Nephron progenitor cell (in vitro differentiated cells): Measurements from ENCODE around the gene DYNC1LI1.

Experiments
- DNase-seq: peaks from one replicate; pipeline ENCODE4 v3.0.0; 2021
- H3K27ac Mint-ChIP-seq: 2 replicates; pipeline ENCODE4 v1.8.0; 2021; ENCODE audit warnings: mild to moderate bottlenecking, moderate library complexity, mixed read lengths
- H3K27me3 Mint-ChIP-seq: 2 replicates; pipeline ENCODE4 v1.8.0; 2021; ENCODE audit warnings: mild to moderate bottlenecking, low read depth, mixed read lengths; ENCODE audit not compliant: poor library complexity
- H3K36me3 Mint-ChIP-seq: 2 replicates; pipeline ENCODE4 v1.8.0; 2021; ENCODE audit warnings: low read depth, mixed read lengths
- H3K4me1 Mint-ChIP-seq: 2 replicates; pipeline ENCODE4 v1.8.0; 2021; ENCODE audit warnings: mixed read lengths
- H3K4me3 Mint-ChIP-seq: 2 replicates; pipeline ENCODE4 v1.8.0; 2021; ENCODE audit warnings: mild to moderate bottlenecking, moderate library complexity, mixed read lengths
- H3K9me3 Mint-ChIP-seq: 2 replicates; pipeline ENCODE4 v1.8.0; 2021; ENCODE audit warnings: mild to moderate bottlenecking, moderate library complexity, mixed read lengths
- CTCF ChIP-seq: fragments of 200-600 bp; sonication (generic); IDR thresholded peaks from 2 replicates; pipeline ENCODE4 v1.5.0; 2021; ENCODE audit warnings: antibody characterized with exemption

Gene DYNC1LI1

GRCh38 chr3:32568953-32569352 is 1.7 kb downstream of the DYNC1LI1 start:
- Mint-ChIP-seq H3K27ac (no peak overlapping the region), H3K4me3 (peak overlapping the region; percentile 89), H3K4me1 (peaks cover 30% of the 10 kb centered on the region), H3K27me3 (no peaks in the 10 kb centered on the region), H3K9me3 (no peaks in the 10 kb centered on the region), H3K36me3 (peaks cover 16% of the 10 kb centered on the region)
- no peak for TF ChIP-seq CTCF
- DNase-seq, result no peak

- Mint-ChIP-seq H3K4me1 (peaks cover 16% of the 10 kb centered on the region), H3K4me3 (no peak overlapping the region), H3K36me3 (peaks cover 34% of the 10 kb centered on the region), H3K9me3 (no peaks in the 10 kb centered on the region), H3K27me3 (no peaks in the 10 kb centered on the region), H3K27ac (no peak overlapping the region)
- no peak for DNase-seq
- no peak for TF ChIP-seq CTCF
Measured at GRCh38 chr3:32564195-32564594, 6.5 kb downstream of the DYNC1LI1 start.

GRCh38 chr3:32562640-32563039 is 8.0 kb downstream of the DYNC1LI1 start:
- Mint-ChIP-seq H3K4me3 (no peak overlapping the region), H3K4me1 (peaks cover 6% of the 10 kb centered on the region), H3K9me3 (no peaks in the 10 kb centered on the region), H3K27ac (peak overlapping the region; percentile 3), H3K27me3 (no peaks in the 10 kb centered on the region), H3K36me3 (peaks cover 34% of the 10 kb centered on the region)
- no peak for DNase-seq
- no peak for TF ChIP-seq CTCF

- DNase-seq, result no peak
- Mint-ChIP-seq H3K27ac (no peak overlapping the region), H3K4me3 (no peak overlapping the region), H3K9me3 (no peaks in the 10 kb centered on the region), H3K36me3 (peaks cover 13% of the 10 kb centered on the region), H3K27me3 (no peaks in the 10 kb centered on the region), H3K4me1 (no peaks in the 10 kb centered on the region)
- TF ChIP-seq CTCF, result no peak
Measured at GRCh38 chr3:32557640-32558352, 12.9 kb downstream of the DYNC1LI1 start.

GRCh38 chr3:32556332-32556731 is 14.3 kb downstream of the DYNC1LI1 start:
- no peak overlapping the region for H3K4me3 Mint-ChIP-seq
- H3K9me3 Mint-ChIP-seq, result no peaks in the 10 kb centered on the region
- no peaks in the 10 kb centered on the region for H3K36me3 Mint-ChIP-seq
- H3K27ac Mint-ChIP-seq, result no peak overlapping the region
- TF ChIP-seq CTCF, result no peak
- no peak for DNase-seq
- no peaks in the 10 kb centered on the region for H3K27me3 Mint-ChIP-seq
- peaks cover 12% of the 10 kb centered on the region for H3K4me1 Mint-ChIP-seq

GRCh38 chr3:32553973-32554372 is 16.7 kb downstream of the DYNC1LI1 start:
- H3K27me3 Mint-ChIP-seq, result no peaks in the 10 kb centered on the region
- no peak overlapping the region for H3K27ac Mint-ChIP-seq
- no peak for TF ChIP-seq CTCF
- peaks cover 18% of the 10 kb centered on the region for H3K4me1 Mint-ChIP-seq
- H3K9me3 Mint-ChIP-seq, result no peaks in the 10 kb centered on the region
- H3K36me3 Mint-ChIP-seq, result no peaks in the 10 kb centered on the region
- DNase-seq, result no peak
- H3K4me3 Mint-ChIP-seq, result no peak overlapping the region
